Gastroesophageal sphincter (tissue), 3 donors: ENCODE data around the gene CD53.

ENCODE experiments used
- EP300 ChIP-seq: sonication (generic); formaldehyde crosslinking; IDR thresholded peaks from one replicate; pipeline ENCODE4 v1.6.1; 2017; ENCODE audit warnings: antibody characterized with exemption, mild to moderate bottlenecking
- POLR2A ChIP-seq, 2 donors: fragments of 450-650 bp; IDR thresholded peaks; one replicate each; pipeline ENCODE4 v1.6.1; 2017; ENCODE audit warnings: antibody characterized with exemption in 2 of 2, mild to moderate bottlenecking in 2 of 2, moderate library complexity in 1 of 2
- TF ChIP-seq, protein P1 (sequence below), 4 experiments: fragments of 200-600 bp in 2 of 4; fragments of 450-650 bp in 2 of 4; sonication (generic) in 1 of 4; IDR thresholded peaks; one replicate each; pipeline ENCODE4 v1.5.1; 2017 to 2019; ENCODE audit warnings: antibody characterized with exemption in 4 of 4, mild to moderate bottlenecking in 2 of 4, moderate library complexity in 2 of 4

DNA sequence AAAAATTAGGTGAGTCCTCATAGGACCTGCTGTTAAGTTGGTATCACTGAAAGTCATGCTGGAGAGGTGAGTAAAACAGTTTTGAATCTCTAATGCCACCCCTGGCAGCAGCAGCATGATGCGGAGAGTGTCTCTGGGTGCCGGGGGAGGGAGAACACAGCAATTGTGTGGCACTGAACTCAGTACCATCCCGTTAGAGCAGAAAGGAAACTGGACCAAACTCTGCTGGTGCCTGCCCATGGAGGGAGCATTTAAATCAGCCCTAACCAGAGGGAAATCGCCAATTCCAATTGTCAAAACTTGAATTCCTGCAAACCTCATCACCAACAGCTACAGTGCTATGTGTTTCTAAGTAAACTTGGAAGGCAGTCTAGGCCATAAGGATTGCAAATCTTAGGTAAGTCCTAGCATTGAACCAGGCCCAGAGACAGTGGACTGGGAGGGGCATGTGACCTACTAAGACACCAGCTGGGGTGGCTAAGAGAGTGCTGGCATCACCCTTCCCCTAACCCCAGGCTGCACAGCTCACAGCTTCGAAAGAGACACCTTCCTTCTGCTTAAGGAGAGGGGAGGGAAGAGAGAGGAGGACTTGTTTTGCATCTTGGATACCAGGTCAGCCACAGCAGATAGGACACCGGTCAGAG, 30.0 kb downstream of the CD53 start:
- TF ChIP-seq POLR2A (IDR thresholded peaks at IDR 0.05) (no peak), EP300 (no peak)
- TF ChIP-seq, protein P1, sequence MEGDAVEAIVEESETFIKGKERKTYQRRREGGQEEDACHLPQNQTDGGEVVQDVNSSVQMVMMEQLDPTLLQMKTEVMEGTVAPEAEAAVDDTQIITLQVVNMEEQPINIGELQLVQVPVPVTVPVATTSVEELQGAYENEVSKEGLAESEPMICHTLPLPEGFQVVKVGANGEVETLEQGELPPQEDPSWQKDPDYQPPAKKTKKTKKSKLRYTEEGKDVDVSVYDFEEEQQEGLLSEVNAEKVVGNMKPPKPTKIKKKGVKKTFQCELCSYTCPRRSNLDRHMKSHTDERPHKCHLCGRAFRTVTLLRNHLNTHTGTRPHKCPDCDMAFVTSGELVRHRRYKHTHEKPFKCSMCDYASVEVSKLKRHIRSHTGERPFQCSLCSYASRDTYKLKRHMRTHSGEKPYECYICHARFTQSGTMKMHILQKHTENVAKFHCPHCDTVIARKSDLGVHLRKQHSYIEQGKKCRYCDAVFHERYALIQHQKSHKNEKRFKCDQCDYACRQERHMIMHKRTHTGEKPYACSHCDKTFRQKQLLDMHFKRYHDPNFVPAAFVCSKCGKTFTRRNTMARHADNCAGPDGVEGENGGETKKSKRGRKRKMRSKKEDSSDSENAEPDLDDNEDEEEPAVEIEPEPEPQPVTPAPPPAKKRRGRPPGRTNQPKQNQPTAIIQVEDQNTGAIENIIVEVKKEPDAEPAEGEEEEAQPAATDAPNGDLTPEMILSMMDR (IDR thresholded peaks at IDR 0.05): no peak
